HG03520 (cell line): ENCODE measurements around the gene DCAF17.
"Not testable (repeated sequence)": the region's sequence is repeated elsewhere in the genome, so short reads cannot be mapped to it uniquely, and the experiment has no call there.

ENCODE experiments used
- ATAC-seq: cut with Tn5 transposase; IDR thresholded peaks from one replicate; pipeline ENCODE4 v1.9.1; 2021; ENCODE audit warnings: mild to moderate bottlenecking, moderate library complexity; ENCODE audit not compliant: unreplicated experiment

DCAF17 gene

DNA sequence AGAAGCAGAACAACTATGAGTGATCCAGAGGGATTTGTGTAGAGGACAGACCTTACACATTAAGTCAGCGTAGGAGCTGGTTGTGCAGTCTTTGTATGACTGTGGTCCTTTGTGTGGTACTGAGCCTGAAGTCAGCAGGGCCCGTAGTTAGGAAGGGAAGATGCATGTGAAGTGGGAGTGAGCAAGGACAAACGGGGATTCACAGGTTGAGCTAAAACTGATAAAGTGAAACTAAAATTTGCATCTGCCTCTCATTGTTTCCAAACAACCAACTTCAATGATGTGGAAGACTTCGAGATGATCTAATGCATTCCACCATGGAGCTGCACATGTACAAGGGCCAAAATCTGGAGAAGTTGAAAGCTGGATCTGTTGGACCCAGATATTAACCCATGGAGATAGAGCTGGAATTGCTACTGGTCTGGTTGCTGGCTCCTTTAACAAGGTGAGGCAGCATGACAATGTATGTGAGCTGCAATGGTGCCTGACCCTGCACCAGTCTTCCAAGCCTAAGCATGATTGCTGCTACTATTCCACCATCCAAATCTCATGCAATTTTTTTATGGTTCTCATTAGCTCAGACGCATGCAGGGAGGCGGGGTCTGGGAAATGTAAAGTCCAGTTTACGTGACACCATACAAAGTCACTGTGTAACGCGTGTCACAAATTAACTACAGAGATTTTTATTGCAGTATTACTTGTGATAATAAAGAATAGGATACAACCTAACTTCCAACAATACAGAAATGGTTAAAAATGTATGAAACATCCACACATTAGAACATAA, 76.1 kb downstream of the DCAF17 start:
- ATAC-seq, result no peak

DNA sequence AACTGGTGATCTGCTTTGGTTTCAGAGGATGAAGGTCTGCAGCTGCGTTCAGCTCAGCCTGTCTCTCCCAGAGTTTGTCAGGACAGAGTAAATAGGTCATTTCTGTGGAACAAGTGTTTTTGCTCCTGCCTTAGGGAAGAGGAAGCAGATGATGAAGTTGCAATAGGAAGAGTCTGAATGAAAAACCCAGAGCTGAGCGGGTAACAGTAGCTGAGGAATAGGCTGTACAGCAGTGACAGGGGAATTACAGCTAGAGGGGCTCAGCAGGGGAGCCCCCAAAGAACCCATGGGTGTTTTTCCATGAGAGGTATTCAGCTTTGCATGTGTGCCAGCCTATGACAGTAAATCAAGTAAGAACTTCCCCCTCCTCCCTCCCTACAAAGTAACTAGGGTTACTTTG, 78.0 kb downstream of the DCAF17 start:
- ATAC-seq, result no peak

- no peak for ATAC-seq
Measured at GRCh38 chr2:171512683-171513195, 78.7 kb downstream of the DCAF17 start.

DNA sequence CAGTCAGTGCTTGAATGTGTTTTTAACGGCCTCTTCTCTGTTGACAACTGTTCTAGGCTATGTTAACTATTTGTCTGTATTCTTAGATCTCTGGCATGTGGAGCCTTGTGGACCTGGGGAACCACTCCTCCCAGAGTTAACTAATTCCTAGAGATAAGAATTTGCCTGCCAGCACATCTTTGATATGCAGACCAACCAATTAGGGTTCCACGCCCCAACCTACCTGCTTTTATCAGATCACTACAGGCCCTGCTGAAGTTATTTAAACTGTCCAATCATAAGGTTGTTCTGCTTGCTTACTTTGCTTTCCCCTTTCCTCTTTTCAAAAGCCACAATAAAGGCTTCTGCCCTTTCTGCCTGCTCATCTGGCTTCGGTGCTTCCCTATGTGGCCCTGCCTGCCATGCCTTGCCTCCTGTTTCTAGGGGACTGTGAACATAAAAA, 79.7 kb downstream of the DCAF17 start:
- ATAC-seq, result no peak

GRCh38 chr2:171514908-171515582, 81.0 kb downstream of the DCAF17 start:
- no peak for ATAC-seq

DNA sequence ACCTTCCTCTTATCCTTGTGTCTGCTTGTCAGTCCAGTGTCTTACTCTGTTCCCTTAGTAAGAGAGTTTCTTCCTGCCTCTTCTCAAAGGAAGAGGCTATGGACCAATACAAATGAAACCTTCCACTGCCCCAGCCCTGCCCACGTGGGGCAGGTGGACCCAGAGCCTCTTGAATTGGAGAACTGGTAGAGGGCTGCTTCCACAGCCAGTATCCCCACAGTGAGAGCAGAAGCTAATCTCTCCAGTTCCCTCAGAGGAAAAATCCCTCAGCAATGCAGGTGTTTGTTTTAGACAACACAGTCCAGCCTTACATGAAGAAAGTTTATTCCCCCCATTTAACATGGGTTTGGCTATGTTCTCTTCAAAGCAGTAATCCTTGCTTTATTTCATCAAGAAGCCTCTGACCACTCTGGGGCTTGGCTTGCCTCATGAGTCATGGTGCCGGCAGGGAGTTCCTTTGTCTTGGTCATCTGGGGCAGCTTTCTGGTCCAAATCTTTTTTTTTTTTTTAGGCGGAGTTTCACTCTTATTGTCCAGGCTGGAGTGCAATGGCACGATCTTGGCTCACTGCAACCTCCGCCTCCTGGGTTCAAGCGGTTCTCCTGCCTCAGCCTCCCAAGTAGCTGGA, 81.8 kb downstream of the DCAF17 start:
- no peak for ATAC-seq

GRCh38 chr2:171516793-171517192, 82.8 kb downstream of the DCAF17 start:
- no peak for ATAC-seq

DNA sequence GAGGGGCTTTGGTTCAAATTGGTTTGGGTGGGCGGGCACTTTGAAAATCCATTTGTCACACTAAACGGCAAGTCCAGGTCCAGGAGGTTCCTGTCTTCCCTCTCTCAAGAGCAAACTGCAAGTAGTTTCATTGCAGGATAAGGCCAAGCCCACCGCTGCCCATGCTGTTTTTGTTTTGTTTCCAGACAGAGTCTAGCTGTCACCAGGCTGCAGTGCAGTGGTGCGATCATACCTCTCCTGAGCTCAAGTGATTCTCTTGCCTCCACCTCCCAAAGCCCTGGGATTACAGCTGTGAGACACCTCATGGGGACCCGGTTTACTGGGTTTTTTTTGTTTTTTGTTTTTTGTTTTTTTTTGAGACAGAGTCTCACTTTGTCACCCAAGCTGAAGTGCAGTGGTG, 86.4 kb downstream of the DCAF17 start:
- ATAC-seq, result no peak

DNA sequence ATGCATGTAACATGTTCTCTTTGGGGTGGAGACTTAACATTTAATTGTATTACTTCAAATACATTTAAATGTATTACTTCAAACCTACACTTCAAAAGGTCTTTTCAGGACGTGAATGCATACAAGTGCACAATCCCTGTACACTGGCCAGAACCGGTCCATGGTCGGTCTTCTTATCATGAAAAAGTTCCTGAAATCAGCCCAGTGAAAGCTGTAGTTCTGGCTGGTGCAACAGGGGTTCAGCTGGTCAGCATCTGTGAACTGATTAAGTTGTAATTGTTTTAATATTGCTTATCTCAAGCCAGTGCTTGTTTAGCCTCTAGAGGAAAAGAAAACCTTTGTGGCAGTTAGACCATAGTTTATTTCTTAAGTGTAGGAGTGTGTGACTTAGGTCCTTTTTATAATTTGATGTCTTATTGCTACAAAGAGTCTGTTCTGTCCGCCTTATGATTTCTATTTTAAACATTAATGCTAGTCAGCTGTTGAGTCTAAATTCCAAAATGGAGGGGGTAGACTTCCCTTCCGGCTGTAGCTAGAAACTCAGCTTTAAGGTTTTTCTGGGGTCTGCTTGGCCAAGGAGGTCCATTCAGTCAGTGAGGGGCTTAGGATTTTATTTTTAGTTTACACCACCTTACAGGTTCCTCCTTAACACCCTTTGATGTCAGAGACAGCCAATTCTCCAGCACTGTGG, 87.5 kb downstream of the DCAF17 start:
- no peak for ATAC-seq

- peak; percentile 50 for ATAC-seq
Measured at GRCh38 chr2:171522052-171522787, 88.2 kb downstream of the DCAF17 start, which contains the start of gene CYBRD1. Gene CYBRD1, plus strand, starts transcription at chr2:171522474. Its CDS starts 72 bp downstream, at chr2:171522546.

DNA sequence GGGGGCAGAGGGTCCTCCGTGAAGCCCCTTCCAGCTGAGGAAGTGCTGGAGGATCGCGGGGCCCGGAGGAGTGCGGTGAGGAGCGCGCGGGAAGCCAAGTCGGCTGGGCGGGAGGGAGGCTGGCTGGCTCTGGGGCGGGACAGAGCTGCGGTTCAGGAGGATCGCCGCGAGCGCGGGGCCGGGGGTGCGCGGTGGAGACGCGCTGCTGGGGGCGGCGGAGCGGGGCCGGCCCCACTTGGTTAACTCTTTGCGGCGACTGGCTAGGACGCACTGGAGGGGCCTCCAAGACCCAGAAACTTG, 88.7 kb downstream of the DCAF17 start:
- ATAC-seq, result peak; percentile 28

DNA sequence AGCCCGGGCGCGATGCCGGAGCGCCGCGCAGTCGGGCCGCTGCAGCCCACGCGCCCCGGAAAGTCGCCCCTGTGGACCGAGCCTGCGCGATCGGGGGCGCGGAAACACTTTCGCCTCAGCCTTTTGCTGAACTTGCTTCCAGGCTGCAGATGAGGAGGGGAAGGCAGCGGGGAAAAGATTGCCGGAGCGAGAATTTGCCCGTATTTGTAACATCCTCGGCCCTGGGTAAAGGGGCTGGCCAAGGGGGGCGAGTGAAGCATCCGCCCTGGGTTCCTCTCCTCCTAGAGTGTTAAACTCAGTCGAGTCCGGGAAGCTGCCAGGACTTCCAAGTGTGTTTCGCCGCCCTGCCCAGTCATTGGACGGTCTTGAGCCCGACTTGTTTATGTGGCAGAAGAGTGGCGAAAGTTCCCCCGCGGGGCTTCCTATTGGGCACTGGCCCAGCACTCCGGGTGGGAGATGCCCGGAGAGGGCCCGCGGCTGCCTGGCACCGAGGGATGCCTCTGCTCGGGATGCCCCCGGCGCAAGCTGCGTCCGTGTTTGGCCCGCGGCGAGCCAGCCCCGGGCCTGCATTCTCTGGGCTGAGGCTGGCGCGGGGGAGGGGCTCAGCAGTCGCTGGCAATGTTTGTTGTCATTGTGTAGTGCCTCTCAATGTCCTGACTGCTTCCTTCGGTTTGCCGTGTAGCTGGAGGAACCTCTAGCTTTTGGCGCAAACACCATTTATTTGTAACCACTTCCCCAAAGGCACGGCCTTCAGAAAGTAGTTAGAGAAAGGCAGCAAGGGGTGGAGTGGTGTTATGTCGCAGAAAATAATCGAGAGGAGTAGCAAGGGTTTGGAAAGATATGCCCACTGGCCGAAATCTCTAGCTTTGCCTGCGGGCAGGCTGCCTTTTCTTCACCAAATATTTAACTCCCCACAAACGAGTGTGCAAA, 89.3 kb downstream of the DCAF17 start:
- ATAC-seq, result peak; percentile 26

GRCh38 chr2:171524018-171524401, 90.0 kb downstream of the DCAF17 start:
- ATAC-seq, result no peak

- no peak for ATAC-seq
Measured at GRCh38 chr2:171529914-171530313, 95.9 kb downstream of the DCAF17 start.

GRCh38 chr2:171530378-171530777, 96.4 kb downstream of the DCAF17 start:
- ATAC-seq, result no peak

DNA sequence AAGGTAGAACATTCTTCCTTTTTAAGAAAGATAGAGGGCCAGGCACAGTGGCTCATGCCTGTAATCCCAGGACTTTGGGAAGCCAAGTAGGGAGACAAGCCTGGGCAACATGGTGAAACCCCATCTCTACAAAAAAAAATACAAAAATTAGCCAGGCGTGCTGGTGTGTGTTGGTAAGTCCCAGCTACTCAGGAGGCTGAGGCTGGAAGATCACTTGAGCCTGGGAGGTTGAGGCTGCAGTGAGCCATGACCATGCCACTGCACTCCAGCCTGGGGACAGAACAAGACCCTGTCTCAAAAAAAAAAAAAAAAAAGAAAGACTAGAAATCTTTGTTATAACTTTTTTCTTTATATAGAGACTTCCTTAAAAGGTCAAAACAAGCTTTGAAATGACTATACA, 96.8 kb downstream of the DCAF17 start:
- not testable (repeated sequence) for ATAC-seq

GRCh38 chr2:171531291-171531690, 97.3 kb downstream of the DCAF17 start:
- ATAC-seq, result no peak

GRCh38 chr2:171531836-171532450, 97.9 kb downstream of the DCAF17 start:
- no peak for ATAC-seq

DNA sequence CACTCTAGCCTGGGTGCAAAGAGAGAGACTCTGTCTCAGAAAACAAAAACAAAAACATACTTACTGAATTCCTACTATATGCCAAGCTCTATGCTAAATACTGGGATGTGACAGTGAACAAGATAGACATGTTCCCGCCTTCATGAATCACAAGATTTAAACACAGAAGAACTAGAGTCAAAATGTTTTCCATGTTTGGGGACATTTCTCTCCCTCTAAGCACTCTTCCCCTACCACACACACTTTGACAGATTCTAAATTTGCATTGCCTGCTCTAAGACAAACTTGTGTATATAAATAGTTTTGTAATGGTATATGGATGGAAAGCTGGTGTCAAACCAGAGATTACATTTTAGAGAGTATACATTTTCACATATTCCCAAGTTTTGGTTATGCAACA, 99.3 kb downstream of the DCAF17 start:
- no peak for ATAC-seq
